NCI-H2227 (cell line): ENCODE data around the gene PSMB10.
"Not testable (repeated sequence)": the region's sequence is repeated elsewhere in the genome, so short reads cannot be mapped to it uniquely, and the experiment has no call there.

Experiments
- DNase-seq: peaks from one replicate; lab custom pipeline; 2025; ENCODE audit not compliant: unreplicated experiment; lab: John Stamatoyannopoulos, UW

Gene PSMB10

GRCh38 chr16:67927131-67927941 is 9.3 kb downstream of the PSMB10 start:
- DNase-seq: no peak

DNA sequence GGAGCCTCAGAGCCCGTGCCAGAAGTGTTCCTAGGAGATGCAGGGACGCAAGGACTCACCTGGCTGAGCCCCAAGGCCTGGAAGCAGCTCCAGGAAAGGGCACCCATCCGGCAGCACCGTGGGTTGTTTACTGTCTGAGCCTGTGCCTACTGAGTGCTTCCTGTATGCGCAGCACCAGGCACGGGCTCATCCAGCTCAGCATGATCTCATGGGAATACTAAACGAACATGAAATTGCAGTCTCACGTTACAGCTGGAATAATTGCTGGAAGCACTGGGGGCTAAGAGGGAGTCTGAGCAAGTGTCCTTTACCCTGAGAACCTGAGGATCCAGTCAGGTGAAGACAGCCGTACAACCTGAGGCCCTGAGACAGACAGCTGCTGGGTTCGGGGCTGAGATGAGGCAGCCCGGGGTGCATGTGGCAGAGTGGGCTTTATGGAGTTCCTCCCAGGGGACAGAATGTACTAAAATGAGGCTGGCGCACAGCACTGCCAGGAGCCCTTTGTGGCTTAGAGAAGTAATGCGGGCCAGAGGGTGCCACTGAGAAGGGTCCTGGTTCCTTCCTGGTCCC is 10.4 kb downstream of the PSMB10 start:
- peak; percentile 33 for DNase-seq

- no peak for DNase-seq
Observed at GRCh38 chr16:67924140-67924906, 12.3 kb downstream of the PSMB10 start.

GRCh38 chr16:67923414-67924116 is 13.1 kb downstream of the PSMB10 start:
- no peak for DNase-seq

GRCh38 chr16:67922740-67923139 is 13.9 kb downstream of the PSMB10 start:
- DNase-seq: no peak

- DNase-seq: no peak
Observed at GRCh38 chr16:67922221-67922620, 14.4 kb downstream of the PSMB10 start.

GRCh38 chr16:67919622-67920221 is 16.9 kb downstream of the PSMB10 start:
- no peak for DNase-seq

DNA sequence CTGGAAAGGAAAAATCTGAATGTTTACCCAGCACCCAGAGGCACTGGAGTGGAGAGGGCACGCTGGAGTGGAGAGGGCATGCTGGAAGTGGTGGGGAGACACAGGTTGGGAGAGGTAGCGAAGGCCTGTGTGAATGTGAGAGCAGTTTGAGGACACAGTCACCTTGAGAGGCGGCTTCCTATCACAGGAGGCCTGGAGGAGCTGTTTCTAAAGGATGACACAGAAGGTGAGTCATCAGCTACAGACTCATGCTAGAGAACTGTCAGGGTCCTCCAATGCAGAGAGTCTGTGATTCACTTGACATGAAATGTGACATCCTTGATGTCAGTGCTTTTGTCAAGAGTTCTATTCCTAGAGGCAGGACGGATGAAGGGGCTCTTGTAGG is 18.8 kb downstream of the PSMB10 start:
- peak; percentile 12 for DNase-seq

DNA sequence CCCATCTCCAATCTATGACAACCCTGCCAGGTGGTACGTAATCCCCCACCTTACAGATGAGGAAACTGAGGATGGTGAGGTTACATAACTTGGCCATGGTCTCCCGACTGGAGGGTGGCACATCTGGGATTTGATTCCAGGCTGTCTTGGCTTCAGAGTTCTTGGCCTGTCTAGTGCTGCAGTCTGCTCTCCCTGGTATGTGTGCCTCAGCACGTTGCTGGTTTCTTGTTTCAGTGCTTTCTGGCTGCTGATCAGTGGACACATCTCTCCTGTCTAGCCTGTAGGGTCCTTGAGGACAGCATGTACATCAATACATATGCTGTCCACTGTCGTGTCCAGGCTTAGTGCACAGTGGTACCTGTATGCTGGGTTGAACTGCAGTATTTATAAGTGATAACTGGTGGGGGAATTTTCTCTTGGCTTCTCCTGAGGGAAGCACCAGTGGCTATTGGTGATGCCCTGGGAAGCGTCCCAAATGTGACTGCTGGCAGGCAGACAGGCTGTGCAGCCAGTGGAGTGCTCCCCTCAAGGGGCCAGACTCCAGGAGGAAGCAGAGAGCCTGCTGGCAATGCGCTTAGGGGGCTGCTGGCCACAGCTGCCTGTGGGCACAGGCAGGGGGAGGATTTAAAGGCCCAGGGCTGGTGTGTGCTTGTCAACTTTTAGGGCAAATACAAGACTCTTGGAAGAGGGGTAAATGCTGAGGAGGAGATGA is 19.4 kb downstream of the PSMB10 start:
- DNase-seq: no peak

DNA sequence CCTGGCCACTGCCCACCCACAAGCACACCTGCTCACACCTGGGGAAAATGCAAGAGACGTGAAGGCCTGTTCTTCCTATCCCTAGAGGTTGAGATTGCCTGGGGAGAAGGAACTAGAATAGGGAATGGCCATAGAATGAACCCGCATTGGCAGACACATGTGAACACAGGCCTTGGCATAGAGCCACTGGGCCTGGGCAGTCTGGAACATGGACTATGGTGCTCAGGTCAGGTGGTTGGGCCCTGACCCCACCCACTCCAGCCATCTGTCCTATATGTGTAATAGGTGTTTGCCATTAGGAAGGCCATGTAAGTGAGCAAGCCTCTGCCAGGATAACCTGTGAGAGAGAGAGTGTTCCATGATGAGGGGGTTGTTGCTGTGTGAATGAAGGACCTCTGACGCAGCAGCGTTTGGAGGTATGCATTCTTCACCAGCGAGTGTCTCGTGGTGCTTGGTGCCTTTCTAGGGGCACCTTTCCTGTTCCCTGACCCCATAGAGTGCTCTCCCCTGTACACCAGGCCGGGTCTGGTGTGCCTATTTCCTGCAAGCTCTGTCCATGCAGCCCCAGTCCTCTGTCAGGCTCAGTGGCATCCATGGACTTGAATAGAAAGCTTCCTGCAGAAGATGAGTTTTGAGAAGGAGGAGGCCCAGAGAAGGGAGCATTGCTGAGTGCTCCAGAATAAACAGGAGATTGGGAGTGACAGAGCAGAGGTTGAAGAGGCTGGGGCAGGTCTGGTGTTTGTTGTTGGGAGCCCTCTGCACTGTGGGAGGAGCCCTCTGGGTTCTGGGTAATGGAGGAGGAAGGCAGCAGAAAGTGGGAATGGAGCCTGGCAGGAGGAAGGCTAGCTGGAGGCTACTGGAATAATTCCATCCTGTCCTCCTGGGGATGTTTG is 20.6 kb downstream of the PSMB10 start:
- no peak for DNase-seq

DNA sequence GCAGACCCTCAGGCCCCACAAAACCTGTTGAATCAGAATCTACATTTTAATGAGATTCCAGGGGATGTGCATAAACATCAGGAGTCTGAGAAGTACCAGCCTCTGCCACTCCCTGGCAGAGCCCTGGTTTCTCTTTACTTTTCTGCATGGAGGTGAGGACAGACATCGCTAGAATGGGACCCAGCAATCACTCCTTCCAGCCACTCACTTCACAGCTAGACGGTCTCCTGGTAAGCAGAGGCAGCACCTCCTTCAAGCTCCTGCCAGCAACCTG is 21.2 kb downstream of the PSMB10 start:
- not testable (repeated sequence) for DNase-seq

DNA sequence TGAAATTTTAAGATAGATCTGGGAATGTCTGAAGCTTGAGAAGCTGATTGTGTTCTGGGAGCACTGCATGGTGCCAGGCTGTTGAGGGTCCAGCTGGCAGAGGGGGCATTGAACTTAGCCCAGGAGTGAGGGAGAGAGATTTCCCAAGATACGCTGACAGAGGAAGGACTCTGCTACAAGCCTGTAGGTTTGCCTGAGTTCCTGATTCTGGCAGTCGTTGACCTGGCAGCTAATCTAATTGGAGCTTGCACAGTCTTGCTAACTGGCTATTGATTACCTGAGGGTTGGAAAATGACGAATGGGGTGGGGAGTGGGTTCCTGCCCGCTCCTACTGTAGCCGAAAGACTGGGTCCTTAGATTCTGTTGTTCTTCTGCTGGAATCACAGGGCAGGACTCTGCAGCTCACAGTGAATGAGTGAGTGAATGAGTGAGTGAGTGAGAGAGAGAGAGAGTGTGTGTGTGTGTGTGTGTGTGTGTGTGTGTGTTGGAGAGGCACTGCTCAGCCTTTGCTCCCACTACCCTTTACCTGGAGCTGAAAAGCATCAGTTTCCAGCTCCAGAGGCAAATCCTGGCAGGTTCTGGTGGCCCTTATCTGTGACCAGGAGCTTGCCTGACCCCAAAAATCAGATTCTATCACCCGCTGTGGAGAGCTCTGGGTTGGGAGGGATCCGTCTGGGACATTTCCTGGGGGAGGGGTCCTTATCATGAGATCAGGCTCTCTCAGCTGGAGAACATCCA is 21.7 kb downstream of the PSMB10 start:
- no peak for DNase-seq

DNA sequence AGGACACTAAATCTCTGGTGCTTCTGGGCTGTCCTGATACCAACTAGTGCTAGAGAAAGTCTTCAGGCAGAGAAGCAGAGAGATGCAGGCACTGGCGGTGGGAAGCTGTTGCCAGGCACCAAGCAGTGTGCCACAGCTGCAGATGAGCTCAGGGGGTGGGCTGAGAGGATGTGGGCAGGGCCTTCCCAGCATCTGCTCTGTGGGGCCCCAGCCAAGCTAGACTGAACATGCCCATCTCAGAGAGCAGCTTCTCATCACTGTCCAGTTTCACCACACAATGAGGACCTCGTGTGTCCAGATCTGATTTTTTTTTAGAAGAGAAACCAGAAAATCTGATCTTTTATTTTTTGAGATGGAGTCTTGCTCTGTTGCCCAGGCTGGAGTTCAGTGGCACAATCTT is 26.5 kb downstream of the PSMB10 start:
- DNase-seq: peak; percentile 56

GRCh38 chr16:67909056-67909742 is 27.5 kb downstream of the PSMB10 start:
- no peak for DNase-seq

GRCh38 chr16:67907397-67908180 is 29.1 kb downstream of the PSMB10 start:
- no peak for DNase-seq

DNA sequence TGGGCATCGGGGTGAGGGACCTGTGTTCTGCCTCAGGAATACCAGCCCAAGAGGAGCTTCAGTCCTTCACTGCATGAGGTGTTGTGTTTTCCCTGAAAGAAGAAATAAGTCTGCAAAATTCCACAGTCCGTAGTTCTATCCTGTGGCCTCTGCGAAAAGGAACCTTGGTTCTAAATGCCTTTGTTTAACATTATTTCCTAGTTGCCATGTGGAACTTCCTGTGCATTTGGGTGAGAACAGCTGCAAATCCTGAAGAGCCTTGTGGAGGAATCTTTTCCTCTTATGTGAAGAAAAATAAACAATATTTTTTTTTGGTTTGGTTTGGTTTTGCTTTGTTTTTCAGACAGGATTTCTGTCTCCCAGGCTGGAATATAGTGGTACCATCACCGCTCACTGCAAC is 33.8 kb downstream of the PSMB10 start:
- DNase-seq: no peak

- DNase-seq: no peak
Observed at GRCh38 chr16:67901734-67902133, 34.9 kb downstream of the PSMB10 start.

DNA sequence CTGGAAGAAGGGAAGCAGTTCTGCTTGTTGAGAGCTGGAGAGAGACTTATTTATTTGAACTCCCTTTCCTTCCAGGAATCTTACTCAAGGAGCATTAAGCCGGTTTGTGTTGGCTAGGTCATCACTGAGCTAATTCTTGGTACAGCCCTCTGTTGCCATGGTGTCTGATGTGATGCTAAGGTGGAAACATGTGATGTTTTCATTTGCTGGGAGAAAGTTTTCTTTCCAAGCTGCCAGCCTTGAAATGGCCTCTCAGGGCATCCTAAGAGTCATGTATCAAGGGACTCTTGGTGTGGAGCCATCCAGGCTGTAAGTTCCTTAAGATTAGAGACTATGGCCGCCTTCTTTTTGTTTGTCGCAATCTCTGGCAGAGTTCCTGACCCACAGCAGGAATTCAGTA is 39.4 kb downstream of the PSMB10 start:
- DNase-seq: no peak
